Right ventricle myocardium superior (tissue), 1 donor: ENCODE data around the gene COL6A2. TPM values are rescaled to one million over a fixed set of nuclear protein-coding genes. Genes with fewer than 3 reads are reported as not detected.
"Not testable (repeated sequence)": the region's sequence is repeated elsewhere in the genome, so short reads cannot be mapped to it uniquely, and the experiment has no call there.

Experiments
- ATAC-seq: fragments of 200-7000 bp; cut with Tn5 transposase; one replicate; pipeline ENCODE4 v1.9.1; 2020; ENCODE audit warnings: mild to moderate bottlenecking; ENCODE audit not compliant: poor library complexity
- DNase-seq: peaks from one replicate; pipeline ENCODE4 v3.0.0-alpha.2; 2020
- intact Hi-C: fragments of 100-400 bp; cut with DNase I; formaldehyde crosslinking; loops from one replicate; pipeline ENCODE4 v1.11.2; 2022
- total RNA-seq: library from RNA; stranded (reverse); fragmentation: NEBNext Ultra II Directional; extraction: Animal tissue kit (Norgen Biotek cat#: 25700); gene quantifications from one replicate; pipeline ENCODE4 v1.2.1, GENCODE V29; 2021
- donor health status: DM: no; HTN: yes; CAD: no; lungs with severe emphysema.

COL6A2 gene
- total RNA-seq, 1 donor from 2014 or later = 191 TPM

GRCh38 chr21:46100906-46101305 lies 3.0 kb downstream of the COL6A2 start:
- DNase-seq = no peak
- intact Hi-C loops = loop anchor here (2.0 kb wide), 1 partner anchor 128 kb away; no protein-coding TSS in a partner anchor
- no peak for ATAC-seq

GRCh38 chr21:46104104-46104503 lies 6.2 kb downstream of the COL6A2 start:
- DNase-seq (no peak), ATAC-seq (no peak)
- intact Hi-C loops = no loop called here

GRCh38 chr21:46107376-46107775 lies 9.5 kb downstream of the COL6A2 start:
- ATAC-seq, DNase-seq, intact Hi-C loops: not testable (repeated sequence)

- ATAC-seq (no peak), DNase-seq (no peak)
- intact Hi-C loops = no loop called here
Observed at GRCh38 chr21:46108827-46109312, 11.0 kb downstream of the COL6A2 start.

GRCh38 chr21:46109313-46110221 lies 11.7 kb downstream of the COL6A2 start:
- intact Hi-C loops = no loop called here
- peak; percentile 32 for ATAC-seq
- DNase-seq = no peak

GRCh38 chr21:46110499-46111192 lies 12.7 kb downstream of the COL6A2 start:
- ATAC-seq (peak; percentile 88), DNase-seq (peak; percentile 87)
- intact Hi-C loops = no loop called here

- intact Hi-C loops = no loop called here
- DNase-seq (no peak), ATAC-seq (peak; percentile 1)
Observed at GRCh38 chr21:46111193-46111571, 13.3 kb downstream of the COL6A2 start.

GRCh38 chr21:46111857-46112724 lies 14.2 kb downstream of the COL6A2 start:
- ATAC-seq (no peak), DNase-seq (no peak)
- intact Hi-C loops = no loop called here

- no peak for ATAC-seq
- intact Hi-C loops = no loop called here
- DNase-seq = no peak
Observed at GRCh38 chr21:46112725-46113215, 14.9 kb downstream of the COL6A2 start.

GRCh38 chr21:46113497-46114176 lies 15.7 kb downstream of the COL6A2 start:
- ATAC-seq (no peak), DNase-seq (no peak)
- intact Hi-C loops = no loop called here

- intact Hi-C loops = no loop called here
- DNase-seq (no peak), ATAC-seq (no peak)
Observed at GRCh38 chr21:46114963-46115362, 17.1 kb downstream of the COL6A2 start.

- DNase-seq (no peak), ATAC-seq (no peak)
- intact Hi-C loops = no loop called here
Observed at GRCh38 chr21:46115441-46116188, 17.7 kb downstream of the COL6A2 start.

- ATAC-seq = no peak
- DNase-seq = no peak
- intact Hi-C loops = no loop called here
Observed at GRCh38 chr21:46116189-46116775, 18.4 kb downstream of the COL6A2 start.

- ATAC-seq (no peak), DNase-seq (no peak)
- intact Hi-C loops = no loop called here
Observed at GRCh38 chr21:46116776-46117585, 19.1 kb downstream of the COL6A2 start.

GRCh38 chr21:46117586-46118315 lies 19.8 kb downstream of the COL6A2 start:
- intact Hi-C loops = no loop called here

More at GRCh38 chr21:46117586-46118315, 19.8 kb downstream of the COL6A2 start:
- ATAC-seq = no peak
- no peak for DNase-seq
